ENCODE measurements around the gene MYBBP1A. TPM values are rescaled to one million over a fixed set of nuclear protein-coding genes. Genes with fewer than 3 reads are reported as not detected.

MYBBP1A gene
- total RNA-seq, 1 experiment from 2014 or later = 177 TPM

DNA sequence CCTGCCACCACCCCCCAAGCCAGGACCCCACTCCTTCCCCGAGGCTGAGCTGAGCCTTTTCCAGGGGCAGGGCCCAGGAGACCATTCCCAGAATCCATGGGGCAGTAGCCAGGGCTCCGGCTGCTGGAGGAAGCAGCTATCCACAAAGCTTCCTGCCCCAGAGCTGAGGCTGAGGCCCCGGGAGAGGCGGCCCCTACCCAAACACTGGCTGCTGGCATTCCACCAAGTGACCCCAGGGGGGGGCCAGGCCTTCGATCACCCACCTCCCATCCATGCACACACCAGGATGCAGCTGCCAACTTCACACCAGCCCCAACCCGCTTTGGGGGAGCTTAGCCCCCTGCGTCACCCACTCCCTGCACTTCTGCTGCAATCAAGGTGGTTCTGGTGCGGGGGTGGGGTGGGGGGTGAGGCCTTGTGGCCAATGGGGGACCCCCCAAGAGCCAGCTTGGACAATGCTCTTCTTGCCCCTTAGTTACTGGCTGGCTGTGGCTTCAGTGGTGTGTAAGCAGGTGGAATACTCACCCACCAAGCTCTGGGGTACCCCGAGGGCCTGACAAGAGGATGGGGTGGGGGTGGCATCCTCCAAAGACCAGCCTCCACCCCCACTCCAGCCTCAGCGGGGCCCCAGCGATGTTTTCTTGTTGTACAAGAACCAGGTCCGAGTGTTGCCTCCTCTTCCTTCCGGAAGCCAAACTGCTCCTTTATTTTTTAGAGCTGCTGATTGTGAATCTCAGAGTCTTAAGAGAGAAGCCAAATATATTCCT lies 16.8 kb downstream of the MYBBP1A start:
- DNase-seq (ENCODE audit: low spot score) = no peak

DNA sequence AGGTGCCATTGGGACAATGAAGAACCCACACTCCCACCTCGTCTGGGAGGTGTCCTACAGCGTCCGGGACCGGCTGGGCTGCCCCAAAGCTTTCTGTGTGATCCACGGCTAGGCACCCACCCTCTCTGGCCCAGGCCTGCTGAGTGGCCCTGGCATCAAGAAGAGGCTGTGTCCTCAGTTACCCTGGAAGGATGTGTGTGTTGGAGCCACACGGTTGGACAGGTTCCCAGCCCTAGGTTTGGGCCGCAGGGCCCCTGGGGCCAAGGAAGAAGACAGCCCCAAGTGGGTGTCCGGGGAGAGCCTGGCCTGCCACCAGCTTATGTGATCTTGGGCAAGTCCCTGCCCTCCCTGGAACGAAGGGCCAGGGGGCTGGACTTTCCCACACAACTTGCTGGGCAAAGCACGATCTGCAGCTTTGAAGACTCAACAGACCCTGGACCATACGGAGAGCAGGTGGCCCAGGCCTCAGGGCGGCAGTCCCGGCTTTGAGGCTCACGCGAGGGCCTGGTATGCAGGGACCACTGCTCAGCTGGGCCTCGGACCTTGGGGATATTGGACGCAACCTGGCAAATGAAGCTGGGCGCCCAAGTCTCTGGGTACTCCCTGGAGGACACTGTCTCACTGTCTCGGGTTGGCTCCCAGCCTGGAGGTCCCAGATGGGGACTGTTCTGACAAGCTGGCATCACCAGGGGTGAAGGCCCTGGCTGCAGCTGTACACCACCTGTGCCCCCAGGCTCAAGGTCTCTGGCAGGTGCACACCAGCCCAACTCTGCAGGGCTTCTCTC lies 17.5 kb downstream of the MYBBP1A start:
- no peak for DNase-seq (ENCODE audit: low spot score)

DNA sequence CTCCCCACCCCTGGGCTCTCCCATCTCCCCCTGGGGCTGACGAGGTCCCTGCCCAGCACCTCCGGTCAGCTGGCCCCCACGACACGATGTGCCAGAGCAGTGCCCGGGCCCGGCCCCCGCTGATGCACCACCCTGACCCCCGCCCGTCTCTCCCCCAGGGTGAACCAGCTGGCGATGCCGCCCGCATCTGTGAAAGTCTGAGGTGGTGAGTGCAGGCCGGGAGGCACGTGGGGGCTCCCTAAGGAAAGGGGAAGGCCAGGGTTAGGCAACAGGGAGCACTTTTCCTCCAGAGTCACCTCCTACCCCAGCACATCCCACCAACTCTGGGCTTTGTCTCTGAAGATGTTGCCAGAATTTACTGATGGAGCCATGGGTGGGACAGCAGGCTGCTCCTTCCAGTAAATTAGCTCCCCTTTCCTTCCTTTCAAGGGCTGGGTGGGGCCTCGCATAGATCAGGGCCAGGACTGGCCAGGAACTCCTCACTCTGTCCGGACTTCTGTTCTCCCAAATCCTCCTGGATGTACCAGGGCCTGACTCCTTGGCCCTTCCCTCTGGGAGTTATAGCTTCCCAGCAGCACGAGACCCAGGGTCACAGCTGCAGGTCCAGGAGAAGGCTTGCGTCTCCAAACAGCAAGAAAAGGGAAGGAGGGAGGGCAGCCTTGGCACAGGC lies 18.3 kb downstream of the MYBBP1A start:
- peak; percentile 38 for DNase-seq (ENCODE audit: low spot score)

DNA sequence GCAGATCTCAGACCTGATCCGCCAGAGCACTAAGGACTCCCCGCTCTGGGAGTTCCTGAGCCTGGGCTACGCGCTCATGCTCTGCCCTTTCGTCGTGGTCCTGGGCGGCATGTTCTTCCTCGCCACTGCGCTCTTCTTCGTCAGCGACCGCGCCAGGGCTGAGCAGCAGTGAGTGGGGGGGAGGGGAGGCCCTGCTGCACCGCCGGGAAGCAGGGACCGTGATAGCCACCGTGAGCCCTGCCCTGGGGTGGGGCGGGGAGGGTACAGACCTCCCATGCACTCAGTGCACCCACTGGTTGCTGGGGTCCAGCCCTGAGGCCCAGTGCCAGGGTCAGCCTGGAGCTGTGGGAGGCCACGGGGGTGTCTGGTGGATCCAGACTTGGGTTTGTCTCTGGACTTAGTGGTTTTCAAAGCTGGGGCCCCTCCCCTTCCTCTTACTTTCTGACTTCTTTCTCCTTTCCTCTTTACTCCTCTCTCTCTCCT lies 18.9 kb downstream of the MYBBP1A start:
- DNase-seq (ENCODE audit: low spot score) = no peak

DNA sequence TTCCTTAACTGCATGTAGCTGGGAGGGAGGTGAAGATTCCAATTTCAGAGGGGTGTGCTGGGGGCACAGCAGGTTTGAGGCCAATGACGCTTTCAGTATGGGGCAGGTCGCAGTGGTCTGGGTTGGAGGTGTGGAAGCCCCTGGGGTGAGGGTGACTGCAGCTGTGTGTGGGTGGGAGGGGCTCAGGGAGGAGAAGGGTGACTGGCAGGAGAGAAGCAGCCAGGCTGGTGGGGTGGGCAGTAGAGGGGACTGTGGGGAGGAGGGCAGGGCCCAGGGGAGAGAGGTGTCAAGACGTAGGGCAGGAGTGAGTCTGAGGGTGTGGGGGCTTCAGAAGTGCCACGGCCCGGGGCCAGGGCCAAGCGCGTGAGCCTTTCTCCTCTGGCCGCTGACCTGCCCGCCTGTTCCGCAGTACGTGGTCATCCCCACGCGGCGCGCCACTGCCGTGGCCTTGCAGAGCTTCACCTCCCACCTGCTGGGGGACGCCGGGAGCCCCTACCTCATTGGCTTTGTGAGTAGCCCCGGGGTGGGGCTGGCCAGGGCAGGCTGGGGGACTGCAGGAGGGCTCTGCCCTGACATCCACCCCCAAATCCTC lies 19.4 kb downstream of the MYBBP1A start:
- no peak for DNase-seq (ENCODE audit: low spot score)

GRCh38 chr17:4534928-4535666 lies 20.1 kb downstream of the MYBBP1A start:
- no peak for DNase-seq (ENCODE audit: low spot score)

DNA sequence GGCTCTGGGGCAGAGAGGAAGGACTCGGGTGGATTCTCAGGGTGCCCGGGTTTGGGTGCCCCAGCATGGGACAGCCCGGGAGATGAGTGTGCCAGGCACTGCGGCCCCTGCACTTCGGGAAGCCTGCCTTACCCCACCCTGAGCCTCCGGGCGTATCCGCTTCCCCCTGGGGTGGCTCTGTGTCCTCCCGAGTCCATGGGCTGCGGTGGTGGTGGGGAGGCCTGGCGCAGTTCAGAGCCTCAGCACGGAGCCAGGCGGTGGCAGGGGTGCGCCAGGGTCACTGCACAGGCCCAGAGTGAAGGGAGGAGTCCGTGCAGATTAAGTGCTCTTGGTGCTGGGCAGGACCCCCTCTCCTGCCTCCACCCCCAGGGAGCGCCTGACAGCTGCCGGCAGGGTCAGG lies 20.7 kb downstream of the MYBBP1A start:
- no peak for DNase-seq (ENCODE audit: low spot score)

- peak; percentile 89 for DNase-seq (ENCODE audit: low spot score)
Measured at GRCh38 chr17:4533523-4534504, 21.4 kb downstream of the MYBBP1A start.

- no peak for DNase-seq (ENCODE audit: low spot score)
Measured at GRCh38 chr17:4532860-4533522, 22.2 kb downstream of the MYBBP1A start.

GRCh38 chr17:4531988-4532736 lies 23.0 kb downstream of the MYBBP1A start:
- no peak for DNase-seq (ENCODE audit: low spot score)

- no peak for DNase-seq (ENCODE audit: low spot score)
Measured at GRCh38 chr17:4530799-4531730, 24.1 kb downstream of the MYBBP1A start.

- DNase-seq (ENCODE audit: low spot score) = no peak
Measured at GRCh38 chr17:4529533-4530152, 25.5 kb downstream of the MYBBP1A start.

DNA sequence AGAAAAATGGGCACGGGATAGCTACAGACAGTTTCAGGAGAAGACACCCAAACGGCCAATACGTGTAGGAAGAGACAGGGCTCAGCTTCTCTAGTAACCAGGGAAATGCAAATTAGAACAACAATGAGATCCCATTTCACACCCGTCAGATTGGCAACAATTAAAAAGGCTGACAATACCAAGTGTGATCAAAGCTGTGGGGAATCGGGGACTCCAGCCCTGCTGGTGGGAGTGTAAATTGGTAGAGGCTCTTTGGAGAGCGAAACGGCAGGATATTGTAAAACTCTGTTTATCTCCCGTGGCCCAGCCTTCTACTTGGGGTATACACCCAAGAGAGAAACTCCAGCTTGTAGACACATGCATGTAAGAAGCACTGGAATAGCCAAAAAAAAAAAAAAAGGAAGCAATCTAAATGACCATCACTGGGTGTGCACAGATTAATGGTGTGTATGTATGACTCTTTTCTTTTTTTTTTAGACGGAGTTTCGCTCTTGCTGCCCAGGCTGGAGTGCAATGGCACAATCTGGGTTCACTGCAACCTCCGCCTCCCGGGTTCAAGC lies 27.5 kb downstream of the MYBBP1A start:
- no peak for DNase-seq (ENCODE audit: low spot score)

GRCh38 chr17:4527134-4527533 lies 28.1 kb downstream of the MYBBP1A start:
- DNase-seq (ENCODE audit: low spot score) = no peak

DNA sequence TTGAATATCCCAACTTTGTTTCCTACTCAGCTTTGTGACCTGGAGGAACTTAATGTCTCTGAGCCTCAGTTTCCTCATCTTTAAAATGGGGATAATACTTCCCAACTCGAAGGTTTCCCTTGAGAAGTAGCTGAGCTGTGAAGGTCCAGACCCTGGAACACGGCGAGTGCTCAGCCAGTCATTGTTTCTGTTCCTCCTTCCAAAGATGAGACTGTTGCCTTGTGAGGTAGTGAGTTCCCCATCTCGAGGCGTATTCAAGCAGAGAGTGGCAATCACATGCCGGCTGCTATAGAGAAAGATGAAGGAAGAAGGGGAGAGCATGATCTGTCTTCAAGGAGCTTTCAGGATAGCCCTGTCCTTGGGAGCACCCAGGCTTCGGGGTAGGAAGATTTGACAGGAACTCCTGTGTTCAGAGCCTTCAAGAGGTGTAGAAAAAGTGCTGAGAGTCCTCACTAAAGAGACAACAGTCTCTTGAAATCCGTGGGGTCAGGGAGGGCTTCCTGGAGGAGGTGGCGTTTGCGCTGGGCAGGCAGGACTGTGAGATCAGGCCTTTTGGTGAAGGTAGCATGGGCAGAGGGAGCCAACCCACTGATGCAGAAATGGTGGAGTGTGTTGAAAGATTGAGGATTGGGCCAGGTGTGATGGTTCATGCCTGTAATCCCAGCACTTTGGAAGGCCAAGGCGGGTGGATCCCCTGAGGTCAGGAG lies 29.3 kb downstream of the MYBBP1A start:
- DNase-seq (ENCODE audit: low spot score) = no peak

- no peak for DNase-seq (ENCODE audit: low spot score)
Measured at GRCh38 chr17:4523946-4524345, 31.2 kb downstream of the MYBBP1A start.

Measured in HT-29 (cell line).